Measurements from ENCODE around the gene GARNL3. TPM values are rescaled to one million over a fixed set of nuclear protein-coding genes. Genes with fewer than 3 reads are reported as not detected.

The GARNL3 gene
- 10 to 100 TPM; 13.4 to 44.8 (median 26.2) TPM for total RNA-seq

DNA sequence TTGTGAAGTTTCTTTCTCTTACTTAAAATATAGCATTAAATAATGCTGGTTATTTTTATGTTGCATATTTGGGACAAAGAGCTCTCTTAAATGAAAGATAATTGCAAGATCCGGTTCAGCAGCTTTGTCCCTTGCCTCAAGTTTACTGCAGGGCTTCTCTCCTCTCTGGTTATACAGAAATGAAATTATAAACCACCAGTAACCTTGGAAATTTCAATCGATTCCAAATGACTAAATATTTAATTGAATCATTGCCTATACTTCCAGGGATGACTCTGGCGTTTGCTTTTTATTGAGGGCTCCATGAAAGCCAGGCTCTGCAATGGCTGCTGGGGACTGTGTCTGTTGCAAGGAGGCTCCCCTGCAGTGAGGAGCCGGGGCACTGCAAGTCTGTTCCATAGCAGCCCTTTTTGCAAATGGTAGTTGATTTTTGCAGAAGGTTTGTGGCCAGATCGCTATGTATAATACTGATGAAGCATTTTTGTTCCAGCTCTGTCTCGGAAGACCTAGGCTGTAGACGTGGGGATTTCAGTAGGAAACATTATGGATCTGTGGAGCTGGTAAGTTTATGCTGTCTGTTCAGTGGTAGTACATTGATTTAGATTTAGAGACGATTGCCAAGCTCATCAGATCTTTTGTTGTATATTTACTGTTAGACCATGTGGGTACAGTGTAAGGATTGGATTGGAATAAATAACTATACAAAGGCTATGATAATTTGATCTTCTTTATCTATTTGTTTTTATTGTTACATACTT, at the start of gene GARNL3:
Gene GARNL3, plus strand, starts transcription at position 313 of the 758 bp plus-strand sequence. Its CDS starts 104 bp downstream, at position 417.
- no peak within 1 kb of the TSS for H3K4me3 ChIP-seq
- H3K4me1 ChIP-seq: no peaks in the 10 kb centered on the region
- TF ChIP-seq CTCF (IDR thresholded peaks at IDR 0.05) (no peak), POLR2AphosphoS5 (IDR thresholded peaks at IDR 0.05) (no peak), POLR2A (IDR thresholded peaks at IDR 0.05) (no peak)
- H3K27me3 ChIP-seq: no peaks in the 10 kb centered on the region
- intact Hi-C loops (cut with DNase I; ENCODE audit: low total_unique reads): no loop called here
- no peaks in the 10 kb centered on the region for H3K36me3 ChIP-seq
- DNase-seq (ENCODE audit: low spot score in 2 of 2): no peak
- no peak within 1 kb of the TSS for H3K27ac ChIP-seq
- H3K9me3 ChIP-seq: no peaks in the 10 kb centered on the region

DNA sequence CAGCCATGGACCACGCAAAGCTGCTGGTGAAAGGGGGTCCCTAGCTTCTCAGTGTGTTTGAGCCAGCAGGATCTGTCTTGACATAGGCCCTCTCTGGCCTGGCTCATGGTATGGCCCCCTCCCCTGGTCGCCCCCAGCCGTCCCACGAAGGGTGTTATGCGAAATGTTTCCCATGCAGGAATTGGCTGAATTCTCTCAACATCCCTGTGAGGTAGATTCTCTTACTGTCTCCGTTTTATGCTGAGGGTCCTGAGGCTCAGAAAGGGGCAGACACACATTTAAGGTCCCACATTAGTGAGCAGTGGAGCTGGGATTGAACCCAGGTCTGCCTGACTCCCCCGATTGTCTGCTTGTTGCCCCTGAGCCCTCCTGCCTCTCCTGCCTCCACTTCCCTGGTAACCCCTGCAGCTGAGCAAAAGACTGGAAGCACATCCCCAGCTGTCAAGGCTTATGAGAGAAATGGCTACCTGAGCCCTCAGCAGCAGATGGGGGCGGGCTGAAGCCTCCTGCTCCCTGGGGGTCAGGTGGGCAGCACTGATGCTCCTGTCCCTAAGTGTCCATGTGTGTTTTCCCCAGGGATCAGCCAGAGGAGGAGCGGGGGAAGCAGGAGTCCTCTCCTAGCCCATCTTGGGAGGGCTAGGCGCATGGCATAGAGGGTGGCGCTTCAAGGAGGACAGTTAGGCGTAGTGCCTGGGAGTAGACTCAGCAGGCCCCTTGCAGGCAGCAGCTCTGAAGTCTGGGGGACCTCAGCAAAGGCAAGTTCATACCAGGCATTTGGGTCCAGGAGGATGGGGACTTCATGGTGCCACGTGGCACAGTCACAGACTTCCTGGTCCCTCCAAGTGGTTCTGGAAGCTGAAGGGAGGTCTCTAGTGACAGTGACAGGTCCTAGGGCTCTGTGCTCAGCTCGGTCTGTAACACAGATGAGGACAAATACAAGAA, 49.0 kb upstream of the GARNL3 start:
- Histone ChIP-seq H3K36me3 (no peaks in the 10 kb centered on the region), H3K27me3 (no peaks in the 10 kb centered on the region), H3K9me3 (no peaks in the 10 kb centered on the region), H3K4me3 (no peak overlapping the region), H3K4me1 (no peaks in the 10 kb centered on the region), H3K27ac (no peak overlapping the region)
- no peak for TF ChIP-seq CTCF (IDR thresholded peaks at IDR 0.05)
- TF ChIP-seq POLR2AphosphoS5 (IDR thresholded peaks at IDR 0.05): no peak
- TF ChIP-seq POLR2A (IDR thresholded peaks at IDR 0.05): no peak
- peak in 1 of 2 donors; percentile 19 for DNase-seq (ENCODE audit: low spot score in 2 of 2)
- intact Hi-C loops (cut with DNase I; ENCODE audit: low total_unique reads): loop anchor here (10.0 kb wide), 1 partner anchor 769 kb away; the partner anchor contains the start of gene EEIG1

GRCh38 chr9:127216210-127216887, 48.2 kb upstream of the GARNL3 start:
- H3K27ac ChIP-seq: no peak overlapping the region
- no peaks in the 10 kb centered on the region for H3K27me3 ChIP-seq
- TF ChIP-seq POLR2A (IDR thresholded peaks at IDR 0.05): no peak
- TF ChIP-seq CTCF (IDR thresholded peaks at IDR 0.05): no peak
- no peak for TF ChIP-seq POLR2AphosphoS5 (IDR thresholded peaks at IDR 0.05)
- no peaks in the 10 kb centered on the region for H3K36me3 ChIP-seq
- H3K4me3 ChIP-seq: no peak overlapping the region
- DNase-seq (ENCODE audit: low spot score in 2 of 2): no peak
- intact Hi-C loops (cut with DNase I; ENCODE audit: low total_unique reads): loop anchor here (10.0 kb wide), 1 partner anchor 768 kb away; the partner anchor contains the start of gene EEIG1
- H3K9me3 ChIP-seq: no peaks in the 10 kb centered on the region
- no peaks in the 10 kb centered on the region for H3K4me1 ChIP-seq

DNA sequence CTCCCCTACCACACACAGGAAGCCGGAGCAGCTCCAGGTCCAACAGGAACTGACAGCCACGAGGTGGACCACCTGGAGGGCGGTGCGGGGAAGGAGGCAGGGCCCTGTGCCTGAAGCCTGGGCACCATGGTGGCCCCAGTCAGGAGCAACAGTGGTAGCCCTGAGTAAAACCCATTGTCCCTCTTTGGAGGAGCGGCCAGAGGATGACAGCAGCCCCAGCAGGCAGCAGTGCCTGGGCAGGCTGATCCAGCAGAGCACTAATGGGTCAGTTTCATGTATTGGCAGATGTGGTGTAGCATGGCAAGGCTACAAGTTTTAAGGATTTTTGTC, 47.7 kb upstream of the GARNL3 start:
- TF ChIP-seq CTCF (IDR thresholded peaks at IDR 0.05): no peak
- TF ChIP-seq POLR2AphosphoS5 (IDR thresholded peaks at IDR 0.05): no peak
- no peak for TF ChIP-seq POLR2A (IDR thresholded peaks at IDR 0.05)
- Histone ChIP-seq H3K4me1 (no peaks in the 10 kb centered on the region), H3K27ac (no peak overlapping the region), H3K36me3 (no peaks in the 10 kb centered on the region), H3K27me3 (no peaks in the 10 kb centered on the region), H3K9me3 (no peaks in the 10 kb centered on the region), H3K4me3 (no peak overlapping the region)
- intact Hi-C loops (cut with DNase I; ENCODE audit: low total_unique reads): loop anchor here (10.0 kb wide), 1 partner anchor 768 kb away; the partner anchor contains the start of gene EEIG1
- no peak for DNase-seq (ENCODE audit: low spot score in 2 of 2)

Data from breast epithelium (tissue), 4 donors.